GM21447 (cell line): ENCODE data around the gene TMEM247.
"Not testable (repeated sequence)": the region's sequence is repeated elsewhere in the genome, so short reads cannot be mapped to it uniquely, and the experiment has no call there.

ENCODE experiments used
- ATAC-seq: cut with Tn5 transposase; IDR thresholded peaks from one replicate; pipeline ENCODE4 v1.9.1; 2021; ENCODE audit not compliant: unreplicated experiment

TMEM247 gene

DNA sequence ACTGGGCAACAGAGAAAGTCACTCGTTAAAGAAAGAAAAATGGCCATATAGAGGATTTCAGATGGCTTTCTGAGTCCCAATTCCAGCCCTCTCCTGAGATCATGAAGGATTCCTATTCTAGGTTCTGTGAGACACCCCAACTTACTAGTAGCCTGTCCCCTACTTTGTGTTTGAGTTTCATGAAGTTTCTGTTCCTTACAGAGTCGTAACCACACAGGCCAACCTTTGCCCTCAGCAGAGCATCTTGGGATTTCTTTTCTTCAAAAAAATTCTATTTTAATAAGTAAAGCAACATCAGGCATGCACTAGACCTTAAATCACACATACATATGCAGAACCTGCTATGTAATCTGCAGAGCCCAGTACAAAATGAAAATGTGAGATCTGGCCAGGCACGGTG, 30.4 kb downstream of the TMEM247 start:
- ATAC-seq = no peak

DNA sequence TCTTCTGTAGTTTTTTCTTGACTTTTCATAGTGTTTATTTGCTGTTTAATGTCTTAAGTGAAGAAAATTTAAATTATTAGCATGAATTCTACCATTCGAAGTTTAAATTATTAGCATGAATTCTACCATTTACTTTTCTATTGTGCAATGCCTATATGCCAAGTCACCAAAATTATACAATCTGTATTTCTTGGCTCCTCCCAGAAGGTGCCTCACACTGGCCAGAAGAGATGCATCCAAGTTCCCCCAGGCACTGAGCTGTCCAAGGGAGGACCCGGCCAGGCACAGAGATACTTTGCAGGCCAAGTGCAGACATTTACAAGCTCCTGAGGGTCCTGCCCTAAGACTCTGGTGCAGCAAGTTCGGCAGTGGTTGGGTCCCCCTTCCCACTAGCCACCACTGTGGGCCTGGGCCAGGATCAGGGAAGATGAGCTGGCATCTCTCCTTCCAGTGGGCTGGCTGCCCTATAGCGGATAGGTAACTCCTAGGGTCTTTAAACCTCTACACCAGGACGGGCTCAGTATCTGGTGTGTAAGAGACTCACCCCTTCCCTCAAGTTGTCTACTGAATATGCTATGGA, 31.3 kb downstream of the TMEM247 start:
- ATAC-seq = no peak

DNA sequence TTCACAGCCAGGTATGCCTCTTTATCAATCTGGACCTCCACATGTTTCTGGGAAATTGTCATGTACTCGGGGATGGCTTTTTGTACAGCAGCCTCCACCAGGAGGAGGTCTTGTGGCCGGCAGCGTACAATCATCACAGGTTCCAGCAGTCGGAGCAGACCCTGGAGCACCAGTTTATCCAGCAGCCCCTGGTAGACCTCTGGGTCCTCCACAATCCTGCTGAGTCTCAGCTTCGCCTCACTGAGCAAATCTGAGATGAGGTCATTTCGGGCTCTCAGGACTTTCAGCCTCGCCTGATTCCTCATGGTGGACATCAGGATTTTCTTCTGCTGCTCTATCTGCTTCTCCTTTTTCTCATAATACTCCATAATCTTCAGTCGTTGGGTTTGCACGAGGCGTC, 32.8 kb downstream of the TMEM247 start:
- no peak for ATAC-seq

DNA sequence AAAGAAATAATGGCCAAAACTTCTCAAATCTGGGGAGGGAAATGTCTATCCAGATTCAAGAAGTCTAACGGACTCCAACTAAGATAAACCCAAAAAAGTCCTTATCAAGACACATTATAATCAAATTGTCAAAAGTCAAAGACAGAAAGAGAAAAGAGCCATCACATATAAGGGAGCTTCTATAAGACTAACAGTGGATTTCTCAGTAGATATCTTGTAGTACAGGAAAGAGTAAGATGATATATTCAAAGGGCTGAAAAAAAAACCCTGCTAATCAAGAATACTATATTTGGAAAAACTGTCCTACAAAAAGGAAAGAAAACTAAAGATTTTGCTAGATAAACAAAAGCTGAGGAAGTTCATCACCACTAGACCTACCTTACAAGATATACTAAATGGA, 35.4 kb downstream of the TMEM247 start:
- ATAC-seq = no peak

DNA sequence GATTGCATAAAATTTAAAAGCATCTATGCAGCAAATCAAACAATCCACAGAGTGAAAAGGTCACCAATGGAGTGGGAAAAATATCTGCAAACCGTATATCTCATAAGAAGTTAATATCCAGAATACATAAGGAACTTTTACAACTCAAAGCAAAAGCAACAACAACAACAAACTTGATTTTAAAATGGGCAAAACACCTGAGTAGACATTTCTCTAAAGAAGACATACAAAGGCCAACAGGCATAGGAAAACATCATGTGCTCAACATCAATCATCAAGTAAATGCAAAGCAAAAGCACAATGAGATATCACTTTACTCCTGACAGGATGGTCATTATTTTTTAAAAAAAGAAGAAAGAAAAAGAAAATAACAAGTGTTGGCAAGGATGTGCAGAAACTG, 38.1 kb downstream of the TMEM247 start:
- no peak for ATAC-seq

DNA sequence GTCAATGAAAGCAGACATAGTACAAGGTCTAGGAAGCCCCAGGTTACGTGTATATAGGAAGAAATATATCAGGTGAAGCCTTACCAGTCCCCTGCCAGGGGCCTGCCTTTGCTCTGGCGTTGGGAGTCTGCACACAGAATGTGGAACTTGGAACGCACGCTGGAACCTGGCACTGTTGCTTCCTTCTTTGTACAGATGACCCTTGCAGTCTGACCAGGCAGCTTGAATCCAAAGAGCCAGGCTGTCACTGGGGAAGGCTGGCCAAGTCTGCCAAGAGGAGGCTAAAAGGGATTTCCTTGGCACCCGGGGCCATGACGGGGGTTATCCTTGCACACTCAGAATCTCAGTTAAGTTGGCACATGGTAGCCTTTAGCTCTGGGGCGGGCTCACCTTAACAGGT, 39.5 kb downstream of the TMEM247 start:
- no peak for ATAC-seq

DNA sequence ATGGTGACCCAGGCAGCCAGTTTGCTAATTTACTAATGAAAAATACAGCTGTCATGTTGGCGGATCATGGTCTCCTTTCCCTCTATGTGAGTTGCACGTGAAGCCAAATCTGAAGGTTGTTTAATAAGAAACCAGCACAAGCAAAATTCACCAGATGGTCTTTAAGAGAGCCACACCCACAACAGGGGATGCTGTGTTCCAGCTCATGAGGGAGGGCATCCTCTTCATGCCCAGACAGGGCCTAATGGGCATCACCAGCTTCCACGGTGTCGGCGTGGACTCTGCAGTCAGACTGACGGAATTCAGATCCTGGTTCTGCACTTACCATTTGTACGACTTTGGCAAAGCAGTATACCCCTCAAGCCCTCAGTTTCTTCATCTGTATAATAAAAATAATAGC, 39.9 kb downstream of the TMEM247 start:
- no peak for ATAC-seq

DNA sequence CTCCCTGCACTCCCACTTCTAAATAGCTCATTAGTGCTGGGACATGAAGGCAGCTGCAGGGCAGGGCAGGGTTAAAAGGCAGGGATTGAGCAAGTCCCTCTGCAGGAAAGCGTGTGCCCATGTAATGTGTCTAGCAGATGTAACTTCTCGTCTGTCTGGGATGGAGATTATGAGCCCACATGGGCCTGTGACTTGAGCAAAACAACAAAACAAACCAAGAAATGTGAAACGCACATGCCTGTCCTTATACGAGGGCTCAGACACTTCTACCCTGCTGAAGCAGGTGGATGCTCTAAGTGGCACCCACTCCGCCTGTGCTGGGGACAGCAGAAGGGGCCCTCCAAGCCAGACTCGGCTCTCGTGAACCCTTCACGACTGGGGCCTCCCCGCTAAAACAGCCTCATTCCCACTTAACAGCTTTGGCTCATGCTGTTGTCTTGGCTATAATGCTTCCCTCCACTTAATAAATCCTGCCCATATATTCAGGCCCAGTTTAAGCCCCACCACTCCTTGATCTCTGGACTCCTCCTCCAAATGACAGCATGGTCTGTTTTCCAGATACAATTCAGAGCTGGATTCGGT, 40.9 kb downstream of the TMEM247 start:
- no peak for ATAC-seq

DNA sequence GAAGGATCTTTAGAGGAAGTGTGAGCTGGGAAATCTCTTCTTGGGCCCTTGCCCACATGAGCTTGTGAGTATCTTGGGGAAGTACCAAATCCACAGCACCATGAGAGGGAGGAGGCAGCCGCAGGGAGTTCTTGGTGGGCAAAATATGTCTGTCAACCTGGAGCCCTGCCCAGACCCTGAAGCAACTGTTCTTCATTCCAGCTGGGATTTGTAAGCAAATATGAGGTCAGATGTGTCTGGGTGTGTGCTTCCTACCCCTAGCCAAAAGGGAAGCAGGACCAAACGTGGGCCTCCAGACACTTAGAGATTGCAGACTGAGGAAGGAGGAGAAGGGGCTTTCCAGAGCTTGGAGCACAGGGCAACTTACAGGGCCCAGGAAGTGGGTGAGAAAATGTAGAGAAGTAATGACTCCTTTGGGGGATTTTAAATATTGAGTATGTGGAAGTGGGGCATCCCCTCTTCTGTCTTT, 41.9 kb downstream of the TMEM247 start:
- peak; percentile 53 for ATAC-seq

DNA sequence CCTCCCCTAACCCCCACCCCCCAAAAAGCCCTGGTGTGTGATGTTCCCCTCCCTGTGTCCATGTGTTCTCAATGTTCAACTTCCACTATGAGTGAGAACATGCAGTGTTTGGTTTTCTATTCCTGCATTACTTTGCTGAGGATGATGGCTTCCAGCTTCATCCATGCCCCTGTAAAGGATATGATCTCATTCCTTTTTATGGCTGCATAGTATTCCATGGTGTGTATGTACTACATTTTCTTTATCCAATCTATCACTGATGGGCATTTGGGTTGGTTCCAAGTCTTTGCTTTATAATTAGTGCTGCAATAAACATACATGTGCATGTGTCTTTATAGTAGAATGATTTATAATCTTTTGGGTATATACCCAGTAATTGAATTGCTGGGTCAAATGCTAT, 43.0 kb downstream of the TMEM247 start:
- ATAC-seq = not testable (repeated sequence)

DNA sequence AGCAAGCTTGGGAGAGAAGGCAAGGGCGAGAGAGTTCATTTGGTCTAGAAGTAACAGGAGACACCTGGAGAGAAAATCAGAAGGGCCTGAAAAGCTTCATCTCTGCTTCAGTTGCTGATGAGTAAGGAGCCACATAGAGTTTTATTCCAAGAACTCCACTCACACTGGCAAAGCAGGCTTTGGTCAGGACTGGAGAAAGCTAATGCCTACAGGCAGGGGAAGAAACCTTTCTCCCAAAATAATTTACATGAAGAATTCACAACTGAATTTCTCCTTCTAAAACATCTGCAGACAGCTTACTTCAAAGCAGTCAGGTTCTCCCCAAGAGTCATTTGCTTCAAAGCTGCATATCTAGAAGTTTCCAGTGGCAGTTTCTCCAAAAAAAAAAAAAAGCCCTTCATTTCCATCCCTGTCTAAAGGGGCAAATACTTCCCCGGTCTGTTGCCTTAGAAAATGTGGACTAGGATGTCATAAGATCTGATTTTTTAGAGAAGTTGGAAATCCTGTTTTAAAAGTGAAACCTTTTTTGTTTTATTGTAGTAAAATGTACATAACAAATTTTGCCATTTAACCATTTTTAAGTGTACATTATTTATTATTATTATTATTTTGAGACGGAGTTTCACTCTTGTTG, 46.3 kb downstream of the TMEM247 start:
- ATAC-seq = no peak

DNA sequence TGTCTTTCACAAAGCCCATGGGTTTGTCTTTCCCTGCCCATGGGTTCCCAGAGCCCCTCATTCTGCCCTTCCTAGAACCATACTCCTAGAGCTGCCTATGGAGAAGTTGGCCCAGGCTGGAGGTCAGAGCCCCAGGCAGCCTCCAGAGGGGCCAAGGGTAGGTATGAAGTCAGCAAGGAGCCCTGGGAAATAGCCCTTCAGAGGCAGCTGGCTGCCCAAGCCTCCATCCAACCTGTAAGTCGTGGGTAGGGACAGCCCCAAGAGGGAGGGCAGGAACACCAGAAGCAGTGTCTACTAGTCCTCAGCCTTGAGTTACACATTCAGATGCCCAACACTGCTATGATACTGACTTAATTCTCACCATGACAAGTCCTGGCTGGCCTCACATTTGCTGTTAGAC, 49.5 kb downstream of the TMEM247 start:
- ATAC-seq = no peak

DNA sequence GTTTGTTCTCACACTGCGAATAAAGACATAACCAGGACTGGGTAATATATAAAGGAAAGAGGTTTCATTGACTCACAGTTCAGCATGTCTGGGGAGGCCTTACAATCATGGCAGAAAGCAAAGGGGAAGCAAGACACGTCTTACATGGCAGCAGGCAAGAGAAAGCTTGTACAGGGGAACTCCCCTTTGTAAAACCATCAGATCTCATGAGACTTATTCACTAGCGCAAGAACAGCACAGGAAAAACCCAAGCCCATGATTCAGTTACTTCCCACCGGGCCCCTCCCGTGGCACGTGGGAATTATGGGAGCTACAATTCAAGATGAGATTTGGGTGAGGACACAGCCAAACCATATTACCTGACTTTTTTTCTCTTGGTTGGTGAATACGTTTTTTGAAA, 51.3 kb downstream of the TMEM247 start:
- no peak for ATAC-seq

DNA sequence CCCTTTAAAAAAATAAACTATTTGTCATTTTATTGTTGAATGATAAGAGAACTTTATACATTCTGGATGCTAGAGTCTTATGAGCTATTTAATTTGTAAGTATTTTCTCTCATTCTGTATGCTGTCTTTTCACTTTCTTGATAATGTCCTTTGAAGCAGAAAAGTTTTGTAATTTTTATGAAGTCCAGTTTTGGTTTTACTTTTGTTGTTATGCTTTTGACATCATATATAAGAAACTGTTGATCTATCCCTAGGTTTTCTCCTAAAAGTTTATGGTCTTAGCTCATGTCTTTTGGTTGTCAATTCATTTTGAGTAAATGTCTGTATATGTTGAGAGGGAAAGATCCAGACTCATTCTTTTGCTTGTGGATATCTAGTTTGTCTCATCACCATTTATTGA, 52.5 kb downstream of the TMEM247 start:
- ATAC-seq = no peak
